IMR-90 (cell line): ENCODE measurements around the gene CDC73. TPM values are rescaled to one million over a fixed set of nuclear protein-coding genes. Genes with fewer than 3 reads are reported as not detected.
A peak's percentile ranks its signal among the peaks of the same experiment; 100 is the strongest.

Source experiments
- ATAC-seq: fragments of 200-7000 bp; cut with Tn5 transposase; 2 replicates; pipeline ENCODE4 v1.9.1; 2020; ENCODE audit warnings: low read depth, mild to moderate bottlenecking, moderate library complexity
- BruUV-seq: library from RNA; stranded (reverse); fragments of 400-500 nt; replicated peaks from 2 replicates; lab custom pipeline; 2021; lab: Mats Ljungman, UMichigan
- CTCF ChIA-PET: fragments of 300-600 bp; formaldehyde crosslinking; extraction: SDS; loops from one replicate; lab custom pipeline; 2021; ENCODE audit warnings: antibody characterized with exemption; lab: Yijun Ruan, JAX
- POLR2A ChIA-PET: fragments of 300-600 bp; sonication (Branson Sonifier 250); formaldehyde crosslinking; loops from one replicate; lab custom pipeline; 2022; ENCODE audit warnings: antibody characterized with exemption; ENCODE audit not compliant: unreplicated experiment; lab: Charles Lee
- DNase-seq: peaks from one replicate; pipeline ENCODE4 v3.0.0; 2013
- H2AFZ ChIP-seq: replicated peaks from 2 replicates; pipeline ENCODE3; 2013; ENCODE audit warnings: low read length, mild to moderate bottlenecking; ENCODE audit not compliant: poor library complexity
- H2AK5ac ChIP-seq: 2 replicates; pipeline ENCODE4 v1.6.1; 2013; ENCODE audit warnings: low read depth, low read length, inconsistent platforms
- H2AK9ac ChIP-seq: replicated peaks from 2 replicates; pipeline ENCODE3; 2013; ENCODE audit warnings: mild to moderate bottlenecking, low read depth, low read length, moderate library complexity; ENCODE audit not compliant: poor library complexity
- H2BK120ac ChIP-seq: 2 replicates; pipeline ENCODE4 v1.6.1; 2013; ENCODE audit warnings: low read depth, low read length, inconsistent platforms
- H2BK15ac ChIP-seq: 3 replicates; pipeline ENCODE4 v1.6.1; 2013; ENCODE audit warnings: low read depth, low read length, inconsistent platforms
- H2BK20ac ChIP-seq: 2 replicates; pipeline ENCODE4 v1.6.1; 2013; ENCODE audit warnings: low read depth, mild to moderate bottlenecking, inconsistent platforms, low read length, moderate library complexity
- H2BK5ac ChIP-seq: 2 replicates; pipeline ENCODE4 v1.6.1; 2013; ENCODE audit warnings: mild to moderate bottlenecking, low read depth, low read length, inconsistent platforms; ENCODE audit not compliant: poor library complexity, severe bottlenecking
- H3K14ac ChIP-seq: replicated peaks from 2 replicates; pipeline ENCODE4 v1.6.1; 2013; ENCODE audit warnings: low read depth, low read length, inconsistent platforms
- H3K18ac ChIP-seq: 2 replicates; pipeline ENCODE4 v1.6.1; 2013; ENCODE audit warnings: low read depth, low read length, control low read depth
- H3K23ac ChIP-seq: 2 replicates; pipeline ENCODE4 v1.6.1; 2013; ENCODE audit warnings: low read depth, low read length, inconsistent platforms
- H3K27ac ChIP-seq: 2 replicates; pipeline ENCODE4 v1.5.1; 2013; ENCODE audit warnings: mild to moderate bottlenecking, control low read depth, low read length; ENCODE audit not compliant: insufficient read depth
- H3K27me3 ChIP-seq: 2 replicates; pipeline ENCODE4 v1.6.1; 2013; ENCODE audit warnings: low read length; ENCODE audit not compliant: control insufficient read depth, insufficient read depth
- H3K36me3 ChIP-seq: 2 replicates; pipeline ENCODE4 v1.6.1; 2013; ENCODE audit warnings: low read length, mixed read lengths; ENCODE audit not compliant: control insufficient read depth, insufficient read depth
- H3K4ac ChIP-seq: 2 replicates; pipeline ENCODE4 v1.6.1; 2013; ENCODE audit warnings: low read depth, low read length, inconsistent platforms
- H3K4me1 ChIP-seq: 2 replicates; pipeline ENCODE4 v1.6.1; 2013; ENCODE audit warnings: low read length, mixed read lengths; ENCODE audit not compliant: control insufficient read depth, insufficient read depth
- H3K4me2 ChIP-seq: 2 replicates; pipeline ENCODE4 v1.6.1; 2013; ENCODE audit warnings: low read depth, mild to moderate bottlenecking, control low read depth, low read length, moderate library complexity
- H3K4me3 ChIP-seq: 2 replicates; pipeline ENCODE4 v1.5.1; 2013; ENCODE audit warnings: low read depth, mild to moderate bottlenecking, control low read depth, low read length, moderate library complexity; ENCODE audit not compliant: insufficient read depth
- H3K56ac ChIP-seq: 2 replicates; pipeline ENCODE4 v1.6.1; 2013; ENCODE audit warnings: low read length, inconsistent platforms; ENCODE audit not compliant: insufficient read depth; ENCODE audit errors: extremely low read depth
- H3K79me1 ChIP-seq, 2 experiments: 2 replicates each; pipeline ENCODE4 v1.6.1; 2013; ENCODE audit warnings: low read length in 2 of 2, inconsistent platforms in 1 of 2, low read depth in 1 of 2
- H3K9ac ChIP-seq: 2 replicates; pipeline ENCODE4 v1.6.1; 2013; ENCODE audit warnings: low read depth, low read length, control low read depth
- H3K9me1 ChIP-seq: 2 replicates; pipeline ENCODE4 v1.6.1; 2013; ENCODE audit warnings: low read length, inconsistent platforms; ENCODE audit not compliant: insufficient read depth
- H3K9me3 ChIP-seq: 2 replicates; pipeline ENCODE4 v1.6.1; 2013; ENCODE audit warnings: low read length; ENCODE audit not compliant: control insufficient read depth, insufficient read depth
- H4K20me1 ChIP-seq: 2 replicates; pipeline ENCODE4 v1.6.1; 2013; ENCODE audit warnings: low read length, inconsistent platforms; ENCODE audit not compliant: insufficient read depth
- H4K5ac ChIP-seq: 2 replicates; pipeline ENCODE4 v1.6.1; 2013; ENCODE audit warnings: mild to moderate bottlenecking, low read depth, low read length, control low read depth
- H4K8ac ChIP-seq, 2 experiments: 2 replicates each; pipeline ENCODE4 v1.6.1; 2013; ENCODE audit warnings: low read depth in 2 of 2, low read length in 2 of 2, control low read depth in 1 of 2, inconsistent platforms in 1 of 2
- H4K91ac ChIP-seq: 2 replicates; pipeline ENCODE4 v1.6.1; 2013; ENCODE audit warnings: low read depth, low read length, inconsistent platforms; ENCODE audit not compliant: insufficient read depth
- BHLHE40 ChIP-seq: fragments of 150-350 bp; IDR thresholded peaks from 2 replicates; pipeline ENCODE4 v1.6.1; 2016; ENCODE audit warnings: mild to moderate bottlenecking, low read depth, low read length
- CEBPB ChIP-seq: IDR thresholded peaks from 2 replicates; pipeline ENCODE4 v1.6.1; 2012; ENCODE audit warnings: low read depth, low read length, improper control_type of control experiment
- CHD1 ChIP-seq: IDR thresholded peaks from 2 replicates; pipeline ENCODE4 v1.6.1; 2012; ENCODE audit warnings: low read depth, low read length, improper control_type of control experiment
- ELK1 ChIP-seq: fragments of 150-350 bp; IDR thresholded peaks from 2 replicates; pipeline ENCODE4 v1.6.1; 2016; ENCODE audit warnings: low read depth, mild to moderate bottlenecking, low read length, moderate library complexity, borderline replicate concordance
- MAFK ChIP-seq: IDR thresholded peaks from 2 replicates; pipeline ENCODE4 v1.6.1; 2012; ENCODE audit warnings: low read depth, low read length, improper control_type of control experiment
- MAZ ChIP-seq: IDR thresholded peaks from 2 replicates; pipeline ENCODE4 v1.6.1; 2012; ENCODE audit warnings: low read depth, mild to moderate bottlenecking, low read length, improper control_type of control experiment, moderate library complexity, borderline replicate concordance
- NFE2L2 ChIP-seq: fragments of 150-350 bp; IDR thresholded peaks from 2 replicates; pipeline ENCODE4 v1.6.1; 2016; ENCODE audit warnings: low read depth, mild to moderate bottlenecking, low read length
- RCOR1 ChIP-seq: IDR thresholded peaks from 2 replicates; pipeline ENCODE4 v1.6.1; 2012; ENCODE audit warnings: mild to moderate bottlenecking, low read length, improper control_type of control experiment; ENCODE audit not compliant: insufficient replicate concordance
- SMC3 ChIP-seq: fragments of 150-350 bp; IDR thresholded peaks from 2 replicates; pipeline ENCODE4 v1.6.1; 2016; ENCODE audit warnings: low read depth, mild to moderate bottlenecking, antibody characterized with exemption, low read length, moderate library complexity
- USF2 ChIP-seq: fragments of 150-350 bp; IDR thresholded peaks from 2 replicates; pipeline ENCODE4 v1.6.1; 2017; ENCODE audit warnings: mild to moderate bottlenecking, antibody characterized with exemption, low read length, low read depth
- WGBS, 2 experiments: methylation state at CpG; one replicate each; pipeline versions ENCODE4 v1.1.5 to v1.1.7; 2013; ENCODE audit warnings: missing lambda C conversion rate in 2 of 2; ENCODE audit not compliant: insufficient read length in 1 of 2; ENCODE audit errors: extremely low coverage in 2 of 2; 5-methylcytosine and 5-hydroxymethylcytosine counted together
- dilution Hi-C: fragments of 300-500 bp; cut with HindIII; formaldehyde crosslinking; loops from one replicate; pipeline ENCODE4 v1.14.3; 2018; ENCODE audit warnings: low sequenced_read_pairs; ENCODE audit not compliant: unreplicated experiment
- in situ Hi-C: fragments of 300-500 bp; cut with MboI; formaldehyde crosslinking; loops from 3 replicates; pipeline ENCODE4 v1.14.3; 2019; ENCODE audit warnings: low sequenced_read_pairs, inconsistent platforms, mixed read lengths
- intact Hi-C: fragments of 100-400 bp; cut with micrococcal nuclease; formaldehyde crosslinking; loops from 2 replicates; pipeline ENCODE4 v1.10.0; 2022
- polyA plus RNA-seq, 3 experiments: library from polyadenylated mRNA; depleted of rRNA; stranded (reverse); fragments of >200 nt; gene quantifications; 2 replicates each; pipeline ENCODE4 v1.2.3, GENCODE V29; 2012; ENCODE audit warnings: low replicate concordance in 1 of 3
- total RNA-seq: library from RNA; depleted of rRNA; stranded (reverse); fragments of >200 nt; gene quantifications from 2 replicates; pipeline ENCODE4 v1.2.3, GENCODE V29; 2012

CDC73 gene
- total and polyA plus RNA-seq, 2 of the 4 experiments (the other 2 are of a cell fraction), result 22.1 to 29.6 TPM

- no peaks in the 10 kb centered on the region for H3K27me3 ChIP-seq
- peak overlapping the region; percentile 90 for H3K18ac ChIP-seq
- peaks cover 7% of the 10 kb centered on the region for H3K4me1 ChIP-seq
- peak overlapping the region; percentile 35; the same call in 1 of the 2 replicates for H2BK20ac ChIP-seq
- H4K8ac ChIP-seq, result 0 out of 4 replicates have a peak overlapping the region, but pooled peaks of 1 of the 2 experiments have one; percentile 16
- H3K56ac ChIP-seq, result no peak overlapping the region
- H2AK9ac ChIP-seq, result no peak overlapping the region
- no peak for DNase-seq
- no peak overlapping the region for H2AFZ ChIP-seq
- TF ChIP-seq NFE2L2 (no peak), BHLHE40 (no peak), USF2 (no peak), CHD1 (no peak), SMC3 (no peak), RCOR1 (no peak), MAZ (no peak), CEBPB (no peak), ELK1 (no peak), MAFK (no peak)
- H4K20me1 ChIP-seq, result peaks cover 6% of the 10 kb centered on the region; the same call in 1 of the 2 replicates
- peaks cover 10 to 35% of the 10 kb centered on the region in 2 experiments; a peak in 3 of 4 replicates for H3K79me1 ChIP-seq
- peak overlapping the region; percentile 24; the same call in 1 of the 2 replicates for H2BK120ac ChIP-seq
- in situ Hi-C loops, result no loop called here
- WGBS, 2 experiments, result no CpG with 5 or more reads among the region's 3 CpGs
- H3K27ac ChIP-seq, result peak overlapping the region; percentile 69; the same call in 1 of the 2 replicates
- peak overlapping the region; percentile 47 for H3K4ac ChIP-seq
- peak overlapping the region; percentile 53 for H2BK5ac ChIP-seq
- CTCF ChIA-PET, result no interaction called here
- H2AK5ac ChIP-seq, result no peak overlapping the region
- H3K23ac ChIP-seq, result peak overlapping the region; percentile 28; the same call in 1 of the 2 replicates
- peak overlapping the region; percentile 88 for H4K5ac ChIP-seq
- H2BK15ac ChIP-seq, result no peak overlapping the region
- H4K91ac ChIP-seq, result peak overlapping the region; percentile 4; the same call in 1 of the 2 replicates
- H3K4me3 ChIP-seq, result no peak overlapping the region
- POLR2A ChIA-PET, result no interaction called here
- H3K9me3 ChIP-seq, result no peaks in the 10 kb centered on the region
- H3K9me1 ChIP-seq, result peaks cover 4% of the 10 kb centered on the region; the same call in 1 of the 2 replicates
- intact Hi-C loops, result no loop called here
- H3K36me3 ChIP-seq, result peaks cover 12% of the 10 kb centered on the region
- BruUV-seq, result no TSS peak
- H3K14ac ChIP-seq, result peak overlapping the region; percentile 24; the same call in 1 of the 2 replicates
- H3K9ac ChIP-seq, result peak overlapping the region; percentile 10; the same call in 1 of the 2 replicates
- peak overlapping the region; percentile 87 for H3K4me2 ChIP-seq
- no peak for ATAC-seq
- dilution Hi-C loops, result no loop called here
Measured at GRCh38 chr1:193156117-193156821, 34.4 kb downstream of the CDC73 start.
